ENCODE measurements around the gene C1orf21.

The C1orf21 gene

GRCh38 chr1:184661801-184662200, 275.0 kb downstream of the C1orf21 start:
- DNase-seq (ENCODE audit: low read depth): no peak
- no peak overlapping the region for H3K4me3 ChIP-seq (ENCODE audit: low read length)
- TF ChIP-seq CTCF (conservative IDR thresholded peaks at IDR 0.05; ENCODE audit: low read depth, low read length): no peak

- no peak for DNase-seq (ENCODE audit: low read depth)
- H3K4me3 ChIP-seq (ENCODE audit: low read length): peak overlapping the region; percentile 43
- peak; percentile 93 for TF ChIP-seq CTCF (conservative IDR thresholded peaks at IDR 0.05; ENCODE audit: low read depth, low read length)
Measured at GRCh38 chr1:184664042-184664660, 277.3 kb downstream of the C1orf21 start.

- no peak for DNase-seq (ENCODE audit: low read depth)
- H3K4me3 ChIP-seq (ENCODE audit: low read length): no peak overlapping the region
- TF ChIP-seq CTCF (conservative IDR thresholded peaks at IDR 0.05; ENCODE audit: low read depth, low read length): no peak
Measured at GRCh38 chr1:184664661-184665060, 277.8 kb downstream of the C1orf21 start.

- no peak for TF ChIP-seq CTCF (conservative IDR thresholded peaks at IDR 0.05; ENCODE audit: low read depth, low read length)
- no peak overlapping the region for H3K4me3 ChIP-seq (ENCODE audit: low read length)
- no peak for DNase-seq (ENCODE audit: low read depth)
Measured at GRCh38 chr1:184665360-184665759, 278.5 kb downstream of the C1orf21 start.

- H3K4me3 ChIP-seq (ENCODE audit: low read length): no peak overlapping the region
- no peak for TF ChIP-seq CTCF (conservative IDR thresholded peaks at IDR 0.05; ENCODE audit: low read depth, low read length)
Measured at GRCh38 chr1:184669391-184669790, 282.6 kb downstream of the C1orf21 start.

GRCh38 chr1:184672013-184672726, 285.3 kb downstream of the C1orf21 start:
- no peak overlapping the region for H3K4me3 ChIP-seq (ENCODE audit: low read length)
- no peak for DNase-seq (ENCODE audit: low read depth)
- no peak for TF ChIP-seq CTCF (conservative IDR thresholded peaks at IDR 0.05; ENCODE audit: low read depth, low read length)

More at GRCh38 chr1:184669391-184669790, 282.6 kb downstream of the C1orf21 start:
- no peak for DNase-seq (ENCODE audit: low read depth)

GRCh38 chr1:184673305-184673704, 286.5 kb downstream of the C1orf21 start:
- TF ChIP-seq CTCF (conservative IDR thresholded peaks at IDR 0.05; ENCODE audit: low read depth, low read length): no peak
- DNase-seq (ENCODE audit: low read depth): no peak
- no peak overlapping the region for H3K4me3 ChIP-seq (ENCODE audit: low read length)

All from retinal pigment epithelial cell (primary cell).